ENCODE data around the gene UNC93B1.
"Not testable (repeated sequence)": the region's sequence is repeated elsewhere in the genome, so short reads cannot be mapped to it uniquely, and the experiment has no call there.

Gene UNC93B1

DNA sequence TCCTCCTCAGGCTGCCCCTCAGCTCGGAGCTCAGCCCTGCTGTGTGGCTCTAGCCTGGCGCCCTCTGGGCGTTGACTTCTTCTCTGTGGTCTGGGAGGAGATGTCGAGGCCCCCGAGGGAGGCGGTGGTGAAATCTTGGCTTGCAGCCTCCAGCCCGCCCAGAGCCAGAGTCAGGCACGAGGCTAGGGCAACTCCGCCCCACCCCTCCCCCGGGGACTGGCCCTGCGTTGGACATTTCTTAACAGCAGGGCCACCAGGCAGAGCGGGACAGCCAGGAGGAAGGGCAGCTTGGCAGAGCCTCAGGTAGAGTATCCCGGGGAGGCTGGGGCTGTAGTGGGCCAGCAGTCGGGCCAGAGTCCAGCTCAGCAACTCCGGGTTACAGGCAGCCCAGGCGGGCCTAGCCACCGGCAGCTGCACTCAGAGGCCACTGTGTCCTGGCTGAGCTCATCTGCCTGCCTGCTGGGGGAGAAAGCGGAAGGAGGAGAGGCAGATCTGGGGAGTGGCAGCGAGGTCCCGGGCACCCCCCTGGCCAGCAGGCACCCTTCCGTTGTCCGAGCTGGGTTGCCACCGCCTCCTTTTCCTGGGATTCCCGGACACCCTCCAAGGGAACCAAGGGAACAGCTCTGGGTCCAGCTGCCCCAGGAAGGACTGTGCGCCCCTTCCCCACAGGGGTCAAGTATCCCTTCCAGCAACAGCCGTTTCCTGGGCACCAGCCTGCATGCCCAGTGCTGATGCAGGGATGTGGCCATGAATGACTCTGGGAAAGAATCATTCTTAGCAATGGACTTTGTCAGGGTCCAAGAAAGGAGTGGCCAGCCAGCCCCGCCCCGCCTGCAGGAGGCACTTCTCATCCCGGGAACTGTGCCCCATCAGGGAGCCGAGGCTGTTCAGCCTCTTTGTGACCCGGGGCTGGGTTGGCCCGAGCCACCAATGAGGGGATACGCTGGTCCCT lies 6.5 kb upstream of the UNC93B1 start, which contains the start of gene ALDH3B1:
Gene ALDH3B1 (plus strand): TSS at position 238 of the 952 bp plus-strand sequence. CDS start 4,971 bp downstream, outside the sequence.
- DNase-seq: peak in 50 of 51 donors; percentile 33 to 97 (median 82)

GRCh38 chr11:68009391-68010089 lies 5.6 kb upstream of the UNC93B1 start:
- no peak for DNase-seq

- peak in 4 of 51 donors; percentile 14 to 43 (median 18) for DNase-seq
Observed at GRCh38 chr11:68008381-68009337, 4.8 kb upstream of the UNC93B1 start.

GRCh38 chr11:68007498-68008380 lies 3.8 kb upstream of the UNC93B1 start:
- no peak for DNase-seq

DNA sequence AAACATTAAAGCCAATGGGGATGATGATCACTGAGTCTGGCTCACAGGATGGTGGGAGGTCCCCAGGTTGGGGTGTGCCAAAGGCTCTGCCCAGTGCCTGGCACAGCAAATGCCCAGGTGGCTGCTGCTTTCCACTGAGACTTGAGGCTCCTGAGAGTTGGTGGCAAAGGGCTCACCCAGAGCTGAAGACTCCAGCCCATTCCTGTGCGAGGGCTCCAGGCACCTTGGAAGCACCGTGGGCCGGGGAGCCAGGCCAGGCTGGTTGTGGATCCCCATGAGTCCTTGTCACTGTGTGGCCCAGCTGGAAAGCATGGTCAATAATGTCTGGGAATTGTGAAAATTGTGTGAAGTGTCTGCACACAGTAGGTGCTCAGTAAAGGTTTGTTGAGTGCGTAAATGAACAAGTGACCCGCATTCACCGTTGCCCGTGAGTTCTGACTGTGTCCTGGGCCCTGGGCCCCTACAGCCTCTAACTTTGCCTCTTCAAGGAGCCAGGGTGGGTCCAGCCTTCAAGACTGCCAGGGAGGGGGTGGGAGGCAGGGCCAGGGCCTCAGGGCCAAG lies 2.8 kb upstream of the UNC93B1 start:
- DNase-seq: no peak

DNA sequence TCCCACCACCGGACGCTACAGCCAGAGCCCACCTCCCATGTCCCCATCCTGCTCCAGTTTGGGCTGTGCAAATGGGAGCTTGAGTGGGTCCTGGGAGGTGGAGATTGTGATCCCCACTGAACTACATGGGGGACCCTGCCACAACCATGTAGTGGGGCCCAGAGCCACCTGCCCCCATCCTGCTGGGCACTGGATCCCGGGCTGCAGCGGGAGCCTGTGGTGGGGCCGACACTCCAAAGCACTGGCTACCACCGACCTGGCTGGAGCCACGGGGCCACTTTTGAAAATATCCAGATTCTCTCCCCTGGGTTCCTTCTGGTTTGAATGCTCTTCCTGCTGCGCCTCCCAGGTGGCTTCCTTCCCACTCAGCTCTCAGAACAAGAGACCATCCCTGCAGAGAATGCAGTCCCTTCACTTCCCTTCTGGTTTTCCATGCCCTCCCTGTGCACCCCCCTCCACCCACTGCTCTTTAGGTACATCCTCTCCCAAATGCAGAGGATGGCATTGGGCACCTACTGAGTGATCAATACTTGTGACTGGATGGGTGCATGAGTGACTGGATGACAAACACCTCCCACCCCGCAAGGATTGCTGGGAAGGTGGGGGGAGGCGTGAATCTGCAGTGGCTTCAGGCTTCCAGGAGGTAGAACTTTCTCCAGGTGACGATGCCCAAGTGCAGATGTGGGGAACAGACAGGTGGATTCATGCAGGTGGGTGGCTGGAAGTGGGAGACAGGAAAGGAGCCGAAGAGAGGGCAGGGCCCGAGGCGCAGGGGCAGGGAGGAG lies 846 bp upstream of the UNC93B1 start:
- peak in 2 of 51 donors; percentile 23 to 25 for DNase-seq

DNA sequence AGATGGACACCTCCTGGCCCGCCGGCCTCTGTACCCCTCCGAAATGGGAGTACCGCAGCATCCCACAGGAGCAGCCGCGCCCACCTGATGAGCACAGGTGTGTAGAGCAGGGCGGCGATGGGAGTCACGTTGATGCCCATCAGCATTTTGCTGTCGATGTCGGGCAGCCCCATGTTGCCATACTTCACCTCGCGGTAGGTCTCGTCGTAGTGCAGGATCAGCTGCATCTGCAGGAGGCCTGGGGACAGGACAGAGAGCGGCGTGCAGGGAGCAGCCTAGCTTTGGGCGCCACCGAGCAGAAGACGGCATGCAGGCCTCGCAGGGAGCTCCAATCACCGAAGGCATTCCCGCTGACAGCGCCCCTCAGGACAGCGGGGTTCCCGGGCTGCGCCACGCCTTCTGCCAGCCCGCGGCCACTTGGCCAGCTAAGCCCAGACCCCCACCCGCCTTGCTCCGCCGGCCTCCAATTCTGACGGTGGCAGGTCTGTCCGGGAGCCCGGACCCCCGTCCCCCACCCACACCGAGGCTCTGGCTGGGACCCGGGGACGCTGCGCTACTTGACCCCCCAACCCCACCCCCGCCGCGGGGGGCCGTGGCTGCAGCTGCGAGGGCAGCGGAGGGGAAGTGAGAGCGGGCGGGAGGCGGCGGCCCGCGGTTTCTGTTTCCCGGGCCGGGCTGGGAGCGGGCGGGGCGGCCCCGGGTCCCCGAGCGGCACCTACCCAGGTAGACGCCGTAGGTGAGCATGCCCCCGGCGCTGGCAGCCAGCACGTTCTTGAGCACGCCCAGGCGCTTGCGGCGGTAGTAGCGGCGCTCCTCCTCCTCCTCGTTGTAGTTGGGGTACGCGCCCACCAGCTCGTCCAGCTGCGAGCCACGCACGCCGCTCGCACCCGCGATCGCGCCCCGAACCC lies 705 bp downstream of the UNC93B1 start:
- DNase-seq: peak in 2 of 51 donors; percentile 25 to 26

GRCh38 chr11:68002575-68002937 lies 1.3 kb downstream of the UNC93B1 start:
- DNase-seq: no peak

DNA sequence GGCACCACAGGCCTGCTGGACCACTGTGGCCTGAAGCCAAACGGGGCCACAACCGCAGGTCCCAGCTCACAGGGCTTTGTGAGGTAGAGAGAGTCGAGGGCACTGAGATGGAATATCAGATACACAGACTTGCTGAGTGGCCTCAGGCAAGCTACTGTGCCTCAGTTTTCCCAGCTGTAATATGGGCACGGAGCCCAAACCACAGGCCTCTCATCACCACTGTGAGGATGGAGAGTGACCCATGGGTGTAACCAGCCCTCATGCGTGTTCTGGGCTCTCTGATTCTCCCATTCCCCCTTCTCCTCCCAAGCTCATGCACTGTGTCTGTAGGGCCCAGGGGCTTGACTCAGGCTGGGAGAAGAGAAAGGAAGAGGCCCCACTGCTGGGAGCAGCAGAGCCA lies 4.2 kb downstream of the UNC93B1 start:
- no peak for DNase-seq

DNA sequence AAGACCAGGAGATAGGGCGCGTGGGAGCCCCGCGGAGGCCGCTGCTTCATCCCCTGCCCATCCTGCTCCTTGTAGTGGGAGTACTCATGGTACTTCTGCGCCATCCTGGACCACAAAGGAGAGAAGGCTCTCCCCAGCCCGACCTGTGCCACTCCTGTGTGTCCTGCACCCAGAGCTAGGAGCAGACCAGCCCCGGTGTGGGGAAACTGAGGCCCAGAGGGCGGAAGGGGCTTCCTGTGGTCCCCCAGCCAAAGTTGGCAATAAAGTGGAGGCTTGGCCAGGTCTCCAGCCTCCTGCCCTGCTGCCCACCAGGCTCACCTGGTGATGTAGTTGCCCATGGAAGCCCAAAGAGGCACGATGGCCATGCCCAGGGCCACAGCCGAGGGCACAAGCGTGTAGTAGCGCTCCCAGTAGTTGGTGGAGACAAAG lies 4.7 kb downstream of the UNC93B1 start:
- DNase-seq: no peak

- DNase-seq: no peak
Observed at GRCh38 chr11:67998150-67999045, 5.5 kb downstream of the UNC93B1 start.

DNA sequence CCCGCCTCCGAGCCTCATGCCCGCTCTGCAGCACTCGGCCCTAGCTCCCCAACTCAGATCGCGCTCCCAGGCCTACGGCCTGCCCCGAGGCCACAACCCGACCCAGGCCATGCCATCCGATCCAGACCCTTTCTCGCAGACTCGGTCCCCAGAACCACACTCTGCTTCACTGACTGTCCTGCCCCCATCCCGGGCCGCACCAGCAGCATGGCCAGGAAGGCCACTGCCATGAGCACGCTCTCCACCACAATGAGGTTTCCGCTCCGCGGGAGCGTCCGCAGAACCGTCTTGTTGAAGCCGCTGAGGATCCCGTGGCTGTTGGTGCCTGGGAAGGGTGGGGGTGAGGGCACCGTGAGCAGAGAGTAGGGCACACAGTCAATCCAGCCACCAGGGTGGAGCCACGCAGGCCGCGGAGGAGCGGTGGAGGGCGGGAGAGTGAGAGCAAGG lies 6.4 kb downstream of the UNC93B1 start:
- no peak for DNase-seq

DNA sequence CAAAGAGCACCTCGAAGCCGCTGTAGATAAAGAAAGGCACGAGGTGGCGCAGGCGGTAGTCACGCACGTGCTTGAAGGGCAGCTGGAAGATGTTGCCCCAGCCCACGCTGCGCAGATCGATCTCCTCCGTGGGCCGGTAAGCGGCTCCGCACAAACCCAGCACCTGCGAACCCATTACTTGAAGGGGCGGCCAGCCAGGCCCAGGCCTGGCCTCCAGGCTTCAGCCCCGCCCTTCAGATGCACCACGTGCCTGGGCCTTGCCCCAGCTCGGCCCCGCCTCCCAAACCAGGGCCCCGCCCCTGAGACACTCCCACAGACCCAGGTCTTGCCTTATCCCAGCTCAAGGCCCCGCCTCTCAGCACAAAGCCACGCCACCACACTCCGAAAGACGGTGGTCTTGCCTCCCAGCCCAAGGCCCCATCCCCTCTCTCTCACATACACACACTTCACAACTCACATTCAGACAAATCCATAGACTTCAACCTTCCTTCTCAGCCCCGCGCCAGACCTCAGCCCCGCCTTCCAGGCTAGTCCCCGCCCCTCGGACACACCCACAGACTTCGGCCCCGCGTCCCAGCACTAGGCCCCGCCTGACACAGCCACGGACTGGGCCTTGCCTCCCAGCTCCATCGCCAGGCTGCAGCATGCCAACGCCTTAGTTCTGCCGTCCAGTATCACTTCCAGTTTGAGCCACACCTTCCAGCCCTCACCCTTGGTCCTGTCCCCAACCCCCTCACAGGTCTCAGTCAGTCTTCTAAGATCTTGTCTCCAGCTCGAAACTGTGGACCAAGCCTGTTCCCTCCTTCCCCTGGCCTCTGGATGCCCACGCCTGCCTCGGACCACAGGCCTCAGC lies 7.0 kb downstream of the UNC93B1 start:
- DNase-seq: peak in 1 of 51 donors; percentile 16

DNA sequence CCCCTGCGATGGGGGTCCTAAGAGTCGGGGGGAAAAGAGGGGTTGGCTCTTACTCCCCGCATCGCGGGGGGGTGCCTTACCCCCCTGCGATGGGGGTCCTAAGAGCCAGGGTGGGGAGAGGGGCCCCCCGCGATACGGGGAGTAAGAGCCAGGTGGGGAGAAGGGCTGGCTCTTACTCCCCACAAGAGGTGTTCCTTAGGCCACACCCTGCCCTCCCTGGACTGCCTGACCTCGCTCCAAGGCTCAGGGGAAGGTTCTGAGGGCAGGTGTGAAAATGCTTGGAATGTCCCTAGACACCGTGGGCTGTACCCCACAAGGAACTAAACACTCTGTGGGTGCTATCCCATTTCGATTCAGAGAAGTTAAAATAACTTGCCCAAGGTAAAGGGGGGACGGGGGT lies 7.8 kb downstream of the UNC93B1 start:
- no peak for DNase-seq

- DNase-seq: not testable (repeated sequence)
Observed at GRCh38 chr11:67995579-67995978, 8.3 kb downstream of the UNC93B1 start.

- not testable (repeated sequence) for DNase-seq
Observed at GRCh38 chr11:67995129-67995528, 8.8 kb downstream of the UNC93B1 start.
